Measurements from ENCODE around the gene ZNF280B. TPM values are rescaled to one million over a fixed set of nuclear protein-coding genes. Genes with fewer than 3 reads are reported as not detected.
"Not testable (repeated sequence)": the region's sequence is repeated elsewhere in the genome, so short reads cannot be mapped to it uniquely, and the experiment has no call there.

ZNF280B gene
- polyA plus RNA-seq, 2 donors = 0.05 TPM; not detected in 1

- H3K27ac ChIP-seq (ENCODE audit: low read depth in 2 of 2, low read length in 1 of 2) = no peak overlapping the region
- 81 to 95% methylated on average over 1 of the region's 1 CpG for WGBS, 2 donors
- H3K36me3 ChIP-seq (ENCODE audit: control insufficient read depth in 2 of 2, insufficient read depth in 2 of 2, low read length in 1 of 2) = no peaks in the 10 kb centered on the region
- H3K9me3 ChIP-seq (ENCODE audit: control insufficient read depth in 2 of 2, insufficient read depth in 1 of 2, low read depth in 1 of 2, low read length in 1 of 2) = peaks cover 2 to 3% of the 10 kb centered on the region in 2 donors
- H3K4me3 ChIP-seq (ENCODE audit: low read depth in 1 of 2, low read length in 2 of 2) = no peak overlapping the region
- H3K27me3 ChIP-seq (ENCODE audit: control insufficient read depth in 1 of 2, insufficient read depth in 2 of 2, low read length in 2 of 2) = no peaks in the 10 kb centered on the region
- no peaks in the 10 kb centered on the region for H3K4me1 ChIP-seq (ENCODE audit: control insufficient read depth in 2 of 2, insufficient read depth in 2 of 2, low read length in 1 of 2)
These were observed 58.7 kb downstream of the ZNF280B start for GRCh38 chr22:22449819-22450218.

- Histone ChIP-seq H3K9me3 (ENCODE audit: control insufficient read depth in 2 of 2, insufficient read depth in 1 of 2, low read depth in 1 of 2, low read length in 1 of 2) (no peaks in the 10 kb centered on the region), H3K4me1 (ENCODE audit: control insufficient read depth in 2 of 2, insufficient read depth in 2 of 2, low read length in 1 of 2) (no peaks in the 10 kb centered on the region), H3K4me3 (ENCODE audit: low read depth in 1 of 2, low read length in 2 of 2) (no peak overlapping the region), H3K27me3 (ENCODE audit: control insufficient read depth in 1 of 2, insufficient read depth in 2 of 2, low read length in 2 of 2) (no peaks in the 10 kb centered on the region), H3K36me3 (ENCODE audit: control insufficient read depth in 2 of 2, insufficient read depth in 2 of 2, low read length in 1 of 2) (no peaks in the 10 kb centered on the region), H3K27ac (ENCODE audit: low read depth in 2 of 2, low read length in 1 of 2) (no peak overlapping the region)
- 42 to 44% methylated on average over 2 of the region's 2 CpGs for WGBS, 2 donors
These were observed 62.0 kb downstream of the ZNF280B start for GRCh38 chr22:22446517-22446916.

GRCh38 chr22:22444007-22444589, 64.4 kb downstream of the ZNF280B start:
- H3K36me3 ChIP-seq (ENCODE audit: control insufficient read depth in 2 of 2, insufficient read depth in 2 of 2, low read length in 1 of 2); H3K27ac ChIP-seq (ENCODE audit: low read depth in 2 of 2, low read length in 1 of 2); H3K9me3 ChIP-seq (ENCODE audit: control insufficient read depth in 2 of 2, insufficient read depth in 1 of 2, low read depth in 1 of 2, low read length in 1 of 2); H3K4me3 ChIP-seq (ENCODE audit: low read depth in 1 of 2, low read length in 2 of 2); H3K4me1 ChIP-seq (ENCODE audit: control insufficient read depth in 2 of 2, insufficient read depth in 2 of 2, low read length in 1 of 2); H3K27me3 ChIP-seq (ENCODE audit: control insufficient read depth in 1 of 2, insufficient read depth in 2 of 2, low read length in 2 of 2): not testable (repeated sequence)
- WGBS, 2 donors = 69 to 84% methylated on average over 5 of the region's 5 CpGs

GRCh38 chr22:22442928-22443709, 65.4 kb downstream of the ZNF280B start:
- Histone ChIP-seq H3K4me3 (ENCODE audit: low read depth in 1 of 2, low read length in 2 of 2) (no peak overlapping the region), H3K27ac (ENCODE audit: low read depth in 2 of 2, low read length in 1 of 2) (no peak overlapping the region), H3K27me3 (ENCODE audit: control insufficient read depth in 1 of 2, insufficient read depth in 2 of 2, low read length in 2 of 2) (no peaks in the 10 kb centered on the region), H3K36me3 (ENCODE audit: control insufficient read depth in 2 of 2, insufficient read depth in 2 of 2, low read length in 1 of 2) (no peaks in the 10 kb centered on the region), H3K4me1 (ENCODE audit: control insufficient read depth in 2 of 2, insufficient read depth in 2 of 2, low read length in 1 of 2) (no peaks in the 10 kb centered on the region), H3K9me3 (ENCODE audit: control insufficient read depth in 2 of 2, insufficient read depth in 1 of 2, low read depth in 1 of 2, low read length in 1 of 2) (peaks cover 0 to 2% of the 10 kb centered on the region in 2 donors)
- 77 to 86% methylated on average over 7 of the region's 7 CpGs for whole genome bisulfite sequencing, 2 donors

- H3K27ac ChIP-seq (ENCODE audit: low read depth in 2 of 2, low read length in 1 of 2); H3K27me3 ChIP-seq (ENCODE audit: control insufficient read depth in 1 of 2, insufficient read depth in 2 of 2, low read length in 2 of 2); H3K4me3 ChIP-seq (ENCODE audit: low read depth in 1 of 2, low read length in 2 of 2); H3K4me1 ChIP-seq (ENCODE audit: control insufficient read depth in 2 of 2, insufficient read depth in 2 of 2, low read length in 1 of 2); H3K9me3 ChIP-seq (ENCODE audit: control insufficient read depth in 2 of 2, insufficient read depth in 1 of 2, low read depth in 1 of 2, low read length in 1 of 2); H3K36me3 ChIP-seq (ENCODE audit: control insufficient read depth in 2 of 2, insufficient read depth in 2 of 2, low read length in 1 of 2): not testable (repeated sequence)
- WGBS, 2 donors = 93 to 94% methylated on average over 25 to 28 of the region's 28 CpGs
These were observed 66.9 kb downstream of the ZNF280B start for GRCh38 chr22:22441626-22442025.

- H3K27me3 ChIP-seq (ENCODE audit: control insufficient read depth in 1 of 2, insufficient read depth in 2 of 2, low read length in 2 of 2) = no peaks in the 10 kb centered on the region
- H3K4me1 ChIP-seq (ENCODE audit: control insufficient read depth in 2 of 2, insufficient read depth in 2 of 2, low read length in 1 of 2) = no peaks in the 10 kb centered on the region
- 87 to 90% methylated on average over 1 of the region's 1 CpG for WGBS, 2 donors
- H3K36me3 ChIP-seq (ENCODE audit: control insufficient read depth in 2 of 2, insufficient read depth in 2 of 2, low read length in 1 of 2) = no peaks in the 10 kb centered on the region
- no peak overlapping the region for H3K27ac ChIP-seq (ENCODE audit: low read depth in 2 of 2, low read length in 1 of 2)
- no peak overlapping the region for H3K4me3 ChIP-seq (ENCODE audit: low read depth in 1 of 2, low read length in 2 of 2)
- H3K9me3 ChIP-seq (ENCODE audit: control insufficient read depth in 2 of 2, insufficient read depth in 1 of 2, low read depth in 1 of 2, low read length in 1 of 2) = peaks cover 0 to 2% of the 10 kb centered on the region in 2 donors
These were observed 68.4 kb downstream of the ZNF280B start for GRCh38 chr22:22440188-22440587.

Other genes starting within 250 kb of the ZNF280B start
- gene ZNF280A, start 11.5 kb upstream of the ZNF280B start, polyA plus RNA-seq = not detected
- under 1 TPM in 1 of 2 donors, not detected in 1; 0.01 TPM for gene PRAME, start 50.5 kb upstream of the ZNF280B start, polyA plus RNA-seq
- gene GGTLC2, start 135.9 kb upstream of the ZNF280B start, polyA plus RNA-seq = not detected

Measured in esophagus (tissue), 2 donors.